Stimulated activated CD8-positive, alpha-beta memory T cell treated with anti-CD3 and anti-CD28 coated beads, Interleukin-4, amount 100 ng/mL, for 1 hour (primary cell): ENCODE results near the gene ZNF853.
"Not testable (repeated sequence)": the region's sequence is repeated elsewhere in the genome, so short reads cannot be mapped to it uniquely, and the experiment has no call there.

Source experiments
- DNase-seq, 2 donors: peaks; one replicate each; pipeline ENCODE4 v3.0.0-alpha.2; 2020; ENCODE audit warnings: low read depth in 2 of 2, low spot score in 1 of 2

ZNF853 gene

GRCh38 chr7:6606866-6607583, 8.4 kb upstream of the ZNF853 start:
- DNase-seq: no peak

DNA sequence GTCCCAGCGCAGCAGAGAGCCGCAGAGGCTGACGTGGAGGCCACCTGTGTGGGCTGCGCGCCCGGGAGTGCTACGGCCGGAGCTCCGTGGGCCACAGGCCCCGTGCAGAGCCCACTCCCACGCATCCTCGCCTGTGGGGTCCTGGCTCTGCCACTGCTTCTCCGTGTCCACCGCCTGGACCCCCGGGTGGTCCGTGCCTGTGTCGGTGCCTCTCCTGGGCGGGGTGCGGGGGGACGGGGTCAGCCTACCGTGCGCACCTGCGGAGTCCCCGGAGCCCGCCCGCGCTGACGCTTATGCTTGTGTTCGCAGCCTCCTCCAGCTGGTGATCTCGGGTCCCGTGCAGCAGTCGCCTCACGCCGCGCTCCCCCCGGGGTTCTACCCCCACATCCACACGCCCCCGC, 7.8 kb upstream of the ZNF853 start:
- no peak for DNase-seq

DNA sequence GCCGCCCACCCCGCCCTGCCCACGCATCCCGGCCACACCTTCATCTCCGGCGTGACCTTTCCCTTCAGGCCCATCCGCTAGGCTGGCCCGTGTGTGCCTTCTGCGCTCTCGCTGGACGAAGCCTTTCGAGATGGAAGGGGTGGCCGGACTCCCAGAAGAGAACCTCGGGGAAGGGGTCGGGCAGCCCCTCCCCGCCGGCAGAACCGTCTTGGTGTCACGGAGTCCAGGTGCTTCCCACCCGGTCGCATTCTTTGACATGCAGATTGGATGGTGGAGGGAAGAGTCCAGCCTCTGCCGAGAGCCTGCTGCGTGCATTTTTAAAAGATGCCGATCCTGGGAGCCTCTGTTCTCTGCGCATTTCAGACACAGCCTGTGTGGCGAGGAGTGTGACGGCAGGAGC, 7.3 kb upstream of the ZNF853 start:
- DNase-seq: no peak

DNA sequence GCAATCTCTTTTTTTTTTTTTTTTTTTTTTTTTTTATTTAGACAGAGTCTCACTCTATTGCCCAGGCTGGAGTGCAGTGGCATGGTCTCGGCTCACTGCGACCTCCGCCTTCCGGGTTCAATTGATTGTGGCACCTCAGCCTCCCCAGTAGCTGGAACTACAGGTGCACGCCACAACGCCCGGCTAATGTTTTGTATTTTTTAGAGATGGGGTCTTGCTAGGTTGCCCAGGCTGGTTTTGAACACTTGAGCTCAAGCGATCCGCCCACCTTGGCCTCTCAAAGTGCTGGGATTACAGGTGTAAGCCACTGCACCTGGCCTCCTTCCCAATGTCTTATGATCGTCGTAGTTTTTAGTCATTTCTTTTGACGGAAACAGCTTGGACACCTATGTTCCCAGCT, 6.6 kb upstream of the ZNF853 start:
- no peak for DNase-seq

DNA sequence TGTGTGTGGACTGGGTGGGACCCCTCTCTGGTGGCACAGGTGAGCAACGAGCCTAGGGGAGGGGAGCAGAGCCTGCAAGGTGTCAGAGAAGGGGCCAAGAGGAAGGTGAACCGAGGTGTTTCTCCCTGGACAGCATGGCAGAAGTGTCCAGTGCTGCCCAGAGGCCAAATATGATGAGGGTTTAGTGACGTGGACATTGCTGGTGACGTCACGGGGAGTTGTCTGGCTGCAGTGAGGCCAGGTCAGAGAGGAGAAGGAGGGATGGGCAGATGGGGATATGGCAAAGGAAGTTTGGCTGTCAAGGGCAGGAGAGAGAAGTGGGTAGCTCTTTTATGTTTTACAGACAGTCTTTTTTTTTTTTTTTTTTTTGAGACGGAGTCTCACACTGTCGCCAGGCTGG, 2.6 kb upstream of the ZNF853 start:
- no peak for DNase-seq

DNA sequence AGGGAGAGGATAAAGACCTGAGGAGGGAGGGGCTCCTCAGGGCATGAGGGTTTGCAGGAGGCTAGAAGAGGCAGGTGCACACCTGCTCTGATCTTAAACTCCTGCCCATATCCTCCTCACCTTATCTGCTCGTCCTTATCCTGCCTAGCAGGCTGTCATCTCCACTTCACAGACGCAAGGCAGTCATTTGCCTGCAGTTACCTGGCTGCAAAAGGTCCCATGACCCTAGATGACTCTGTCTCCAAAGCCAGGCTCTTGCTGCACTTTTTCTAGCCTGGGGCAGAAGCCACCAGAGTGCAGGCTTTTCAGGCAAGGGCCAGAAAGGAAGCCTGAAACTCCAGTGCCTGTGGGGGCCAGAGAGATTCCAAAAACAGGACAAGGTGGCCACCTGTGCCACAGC, 1.7 kb upstream of the ZNF853 start:
- no peak for DNase-seq

- DNase-seq: no peak
Measured at GRCh38 chr7:6615723-6616555, 529 bp downstream of the ZNF853 start.

GRCh38 chr7:6616854-6617643, 1.6 kb downstream of the ZNF853 start:
- DNase-seq: no peak

GRCh38 chr7:6618621-6619020, 3.2 kb downstream of the ZNF853 start:
- no peak for DNase-seq

DNA sequence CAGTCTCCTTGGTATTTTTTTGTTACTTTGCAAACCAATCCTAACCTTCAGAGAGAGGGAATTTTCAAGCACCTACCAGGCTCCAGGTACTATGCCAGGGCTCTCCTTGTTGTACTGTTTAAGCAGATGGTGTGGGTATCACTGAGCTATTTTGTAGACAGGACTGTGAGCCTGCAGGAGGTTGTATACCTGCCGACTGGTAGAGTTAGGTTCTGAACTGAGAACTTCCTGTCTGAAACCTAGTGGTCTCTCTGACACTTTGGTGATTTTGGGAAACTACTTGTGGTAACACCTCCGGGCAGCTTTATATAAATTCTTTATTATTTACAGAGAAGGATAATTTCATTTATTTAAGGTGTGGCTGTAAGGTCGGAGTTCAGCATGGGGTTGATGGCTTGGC, 4.6 kb downstream of the ZNF853 start:
- DNase-seq: no peak

GRCh38 chr7:6621195-6622133, 6.1 kb downstream of the ZNF853 start:
- DNase-seq: no peak

- DNase-seq: no peak
Measured at GRCh38 chr7:6622134-6622710, 6.8 kb downstream of the ZNF853 start.

- DNase-seq: no peak
Measured at GRCh38 chr7:6623589-6624245, 8.3 kb downstream of the ZNF853 start.

DNA sequence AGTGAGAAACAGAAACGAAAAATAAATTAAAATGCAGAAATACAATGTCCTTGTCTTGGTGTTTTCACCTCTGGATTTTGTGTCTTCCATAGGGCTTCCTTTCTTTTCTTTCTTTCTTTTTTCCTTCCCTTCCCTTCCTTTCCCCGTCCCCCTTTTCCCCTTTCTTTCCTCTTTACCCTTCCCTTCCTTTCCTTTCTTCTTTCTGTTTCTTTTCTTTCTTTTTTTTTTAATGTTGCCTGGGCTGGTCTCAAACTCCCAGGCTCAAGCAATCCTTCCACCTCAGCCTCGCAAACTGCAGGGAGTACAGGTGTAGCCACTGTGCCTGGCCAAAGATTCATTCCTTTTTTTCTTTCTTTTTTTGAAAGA, 8.8 kb downstream of the ZNF853 start:
- no peak for DNase-seq

DNA sequence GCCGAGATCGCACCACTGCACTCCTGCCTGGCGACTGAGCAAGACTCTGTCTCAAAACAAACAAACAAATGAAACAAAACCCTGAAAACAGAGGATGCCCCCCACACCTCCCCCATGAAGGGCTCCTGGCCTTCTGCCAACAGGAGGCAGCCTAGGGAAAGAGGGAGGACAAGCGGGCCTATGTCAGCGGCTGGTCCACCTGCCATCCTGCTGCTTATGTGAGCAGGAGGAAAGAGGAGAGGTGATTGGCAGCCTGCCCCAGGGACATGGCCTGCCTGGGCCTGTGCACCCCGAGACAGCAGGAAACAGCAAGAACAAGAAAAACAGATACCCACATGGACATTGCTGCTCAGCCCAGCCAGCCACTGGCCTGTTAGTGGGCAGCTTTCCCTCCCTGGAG, 12.6 kb downstream of the ZNF853 start:
- DNase-seq: no peak

DNA sequence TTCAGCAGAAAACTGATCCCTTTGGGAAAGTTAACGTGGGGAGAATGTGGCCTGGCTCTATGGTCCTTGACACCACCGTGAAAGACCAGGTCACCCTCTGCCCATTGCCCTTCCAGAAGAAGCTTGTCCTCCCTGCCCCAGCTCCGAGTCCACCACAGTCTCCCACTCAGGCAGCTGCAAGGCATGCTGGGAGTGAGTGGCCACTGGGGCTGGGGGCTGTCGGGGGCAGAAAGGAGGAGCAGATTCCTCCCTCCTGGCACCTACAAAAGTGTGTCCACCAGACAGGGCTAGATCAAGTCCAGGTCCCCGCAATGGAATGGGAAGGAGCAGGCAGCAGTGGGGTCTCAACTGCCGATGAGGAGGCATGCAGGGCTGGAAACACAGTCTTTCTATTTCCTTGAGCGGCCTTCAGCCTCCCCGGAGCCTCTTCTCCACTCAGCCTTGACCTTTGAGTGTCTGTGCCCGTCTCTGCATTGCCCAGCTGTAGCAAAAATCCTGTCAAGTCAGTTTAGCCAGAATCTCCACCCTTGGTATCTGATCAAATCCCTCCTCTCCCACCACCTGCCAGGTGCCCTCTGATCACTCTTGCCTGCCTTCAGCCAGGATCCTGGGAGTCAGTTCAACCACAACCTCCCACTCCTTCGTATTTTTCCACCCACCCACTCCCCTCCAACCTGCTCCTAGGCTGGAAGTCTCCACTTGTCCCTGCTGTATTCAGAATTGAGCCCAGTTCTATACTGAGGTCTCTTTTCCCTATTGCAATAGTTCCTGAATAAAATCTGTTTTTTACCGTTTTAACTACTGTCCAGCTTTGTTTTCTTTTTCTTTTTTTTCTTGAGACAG, 14.8 kb downstream of the ZNF853 start:
- DNase-seq: no peak

DNA sequence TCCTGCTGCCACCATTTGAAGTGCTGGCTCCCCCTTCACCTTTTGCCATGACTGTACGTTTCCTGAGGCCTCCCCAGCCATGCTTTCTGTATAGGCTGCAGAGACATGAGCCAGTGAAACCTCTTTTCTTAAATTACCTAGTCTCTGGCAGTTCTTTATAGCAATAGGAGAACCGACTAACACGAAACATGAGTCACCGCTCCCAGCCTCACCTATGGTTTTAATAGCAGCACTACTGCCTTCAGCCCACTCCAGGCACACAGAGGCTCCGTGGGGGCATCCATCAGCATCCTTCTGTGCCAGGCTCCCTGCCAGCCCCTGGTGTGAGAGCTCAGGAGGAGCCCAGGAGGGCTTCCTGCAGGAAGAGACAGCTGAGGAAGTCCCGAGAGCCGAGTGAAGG, 16.2 kb downstream of the ZNF853 start:
- no peak for DNase-seq

GRCh38 chr7:6634021-6634420, 18.6 kb downstream of the ZNF853 start:
- DNase-seq: no peak

- DNase-seq: not testable (repeated sequence)
Measured at GRCh38 chr7:6634971-6635370, 19.6 kb downstream of the ZNF853 start.
